H1 (cell line): ENCODE data around the gene TMEM238. TPM values are rescaled to one million over a fixed set of nuclear protein-coding genes. Genes with fewer than 3 reads are reported as not detected.

Experiments used
- CTCF ChIA-PET: fragments of 300-600 bp; sonication (Branson Sonifier 250); formaldehyde crosslinking; loops from one replicate; lab custom pipeline; 2021; ENCODE audit not compliant: partially characterized antibody; lab: Charles Lee
- POLR2A ChIA-PET: fragments of 300-600 bp; sonication (Branson Sonifier 250); formaldehyde crosslinking; loops from one replicate; lab custom pipeline; 2021; ENCODE audit warnings: inconsistent platforms; ENCODE audit not compliant: partially characterized antibody; lab: Charles Lee
- DNase-seq, 2 experiments: peaks; one replicate each; pipeline versions ENCODE4 v3.0.0 to v3.0.0-alpha.2; 2010 to 2022; ENCODE audit warnings: low spot score in 2 of 2, low read depth in 1 of 2, mixed read lengths in 1 of 2
- FAIRE-seq: peaks from 2 replicates; lab custom pipeline; 2011; peaks lifted over from hg19 to GRCh38; lab: Jason Lieb, UNC
- H2AFZ ChIP-seq: 2 replicates; pipeline ENCODE4 v1.8.1; 2012; ENCODE audit warnings: low read length, inconsistent platforms
- H2AK5ac ChIP-seq: 2 replicates; pipeline ENCODE4 v1.6.1; 2013; ENCODE audit warnings: low read depth, low read length
- H2BK120ac ChIP-seq: replicated peaks from 2 replicates; pipeline ENCODE3; 2013; ENCODE audit warnings: low read depth, low read length, inconsistent platforms
- H2BK12ac ChIP-seq: 2 replicates; pipeline ENCODE4 v1.6.1; 2013; ENCODE audit warnings: low read depth, low read length
- H2BK15ac ChIP-seq: 2 replicates; pipeline ENCODE4 v1.6.1; 2013; ENCODE audit warnings: low read length
- H2BK20ac ChIP-seq: 2 replicates; pipeline ENCODE4 v1.6.1; 2013; ENCODE audit warnings: low read length
- H2BK5ac ChIP-seq: 2 replicates; pipeline ENCODE4 v1.6.1; 2013; ENCODE audit warnings: low read depth, low read length
- H3K14ac ChIP-seq: 2 replicates; pipeline ENCODE4 v1.6.1; 2013; ENCODE audit warnings: inconsistent platforms; ENCODE audit not compliant: insufficient read length
- H3K18ac ChIP-seq: 2 replicates; pipeline ENCODE4 v1.6.1; 2013; ENCODE audit warnings: low read length; ENCODE audit errors: extremely low read depth
- H3K23ac ChIP-seq: 2 replicates; pipeline ENCODE4 v1.6.1; 2013; ENCODE audit warnings: inconsistent platforms; ENCODE audit not compliant: insufficient read length
- H3K23me2 ChIP-seq: 2 replicates; pipeline ENCODE4 v1.6.1; 2013; ENCODE audit warnings: low read depth, low read length
- H3K27ac ChIP-seq: 2 replicates; pipeline ENCODE4 v1.6.1; 2011; ENCODE audit warnings: low read depth, low read length, inconsistent platforms
- H3K27me3 ChIP-seq, 4 experiments: replicated peaks in 1 of 4; 1 replicate in 1 of 4; 2 replicates in 3 of 4; pipeline versions ENCODE4 v1.6.1 to v1.8.1; 2011 to 2013; ENCODE audit warnings: low read length in 3 of 4, mild to moderate bottlenecking in 3 of 4, inconsistent platforms in 2 of 4, mixed read lengths in 2 of 4, moderate library complexity in 1 of 4; ENCODE audit not compliant: control insufficient read depth in 3 of 4, insufficient read depth in 3 of 4; ENCODE audit errors: extremely low read depth in 1 of 4
- H3K36me3 ChIP-seq, 4 experiments: 2 replicates each; pipeline versions ENCODE4 v1.6.1 to v1.8.1; 2011 to 2013; ENCODE audit warnings: mild to moderate bottlenecking in 4 of 4, low read length in 3 of 4, moderate library complexity in 2 of 4, control low read depth in 1 of 4, inconsistent platforms in 1 of 4; ENCODE audit not compliant: insufficient read depth in 4 of 4, control insufficient read depth in 2 of 4
- H3K4ac ChIP-seq: replicated peaks from 2 replicates; pipeline ENCODE3; 2013; ENCODE audit warnings: low read length, low read depth, mixed read lengths, inconsistent platforms; ENCODE audit not compliant: insufficient read length
- H3K4me1 ChIP-seq, 4 experiments: replicated peaks in 1 of 4; 1 replicate in 1 of 4; 2 replicates in 3 of 4; pipeline versions ENCODE4 v1.6.1 to v1.8.1; 2011 to 2013; ENCODE audit warnings: low read length in 3 of 4, inconsistent platforms in 2 of 4, mixed read lengths in 1 of 4; ENCODE audit not compliant: insufficient read depth in 4 of 4, control insufficient read depth in 3 of 4
- H3K4me2 ChIP-seq, 2 experiments: 2 replicates each; pipeline versions ENCODE4 v1.6.1 to v1.8.1; 2011 to 2013; ENCODE audit warnings: low read depth in 2 of 2, low read length in 2 of 2, control low read depth in 1 of 2, inconsistent platforms in 1 of 2, mild to moderate bottlenecking in 1 of 2; ENCODE audit not compliant: insufficient read depth in 1 of 2
- H3K4me3 ChIP-seq, 4 experiments: fragments of 200-600, 300-600 bp in 1 of 4; sonication (generic), shearing (Covaris generic), sonication (Bioruptor Twin) in 1 of 4; 2 replicates each; pipeline versions ENCODE4 v1.5.1 to v1.8.1; 2011 to 2016; ENCODE audit warnings: low read length in 4 of 4, low read depth in 3 of 4, control low read depth in 2 of 4, inconsistent platforms in 2 of 4, mild to moderate bottlenecking in 2 of 4, mixed read lengths in 1 of 4, moderate library complexity in 1 of 4; ENCODE audit not compliant: insufficient read depth in 2 of 4; ENCODE audit errors: extremely low read depth in 1 of 4
- H3K56ac ChIP-seq: replicated peaks from 2 replicates; pipeline ENCODE3; 2013; ENCODE audit warnings: low read depth, mild to moderate bottlenecking, mixed read lengths, low read length, inconsistent platforms; ENCODE audit not compliant: insufficient read length
- H3K79me1 ChIP-seq: 2 replicates; pipeline ENCODE4 v1.6.1; 2013; ENCODE audit warnings: low read depth, low read length, control low read depth
- H3K79me2 ChIP-seq, 2 experiments: 2 replicates each; pipeline versions ENCODE4 v1.6.1 to v1.8.1; 2012 to 2013; ENCODE audit warnings: low read length in 2 of 2, mild to moderate bottlenecking in 2 of 2, inconsistent platforms in 1 of 2; ENCODE audit not compliant: insufficient read depth in 2 of 2, control insufficient read depth in 1 of 2
- H3K9ac ChIP-seq, 4 experiments: replicated peaks in 1 of 4; 1 replicate in 1 of 4; 2 replicates in 3 of 4; pipeline versions ENCODE4 v1.6.1 to v1.8.1; 2011 to 2013; ENCODE audit warnings: low read depth in 3 of 4, low read length in 3 of 4, control low read depth in 2 of 4, mild to moderate bottlenecking in 2 of 4, moderate library complexity in 2 of 4, inconsistent platforms in 1 of 4; ENCODE audit errors: extremely low read depth in 1 of 4
- H3K9me3 ChIP-seq, 2 experiments: 2 replicates each; pipeline versions ENCODE4 v1.6.1 to v1.8.1; 2012 to 2013; ENCODE audit warnings: mild to moderate bottlenecking in 2 of 2, moderate library complexity in 2 of 2, control low read depth in 1 of 2, inconsistent platforms in 1 of 2, low read depth in 1 of 2, low read length in 1 of 2, mixed read lengths in 1 of 2; ENCODE audit not compliant: insufficient read depth in 2 of 2
- H4K20me1 ChIP-seq, 2 experiments: replicated peaks in 1 of 2; 2 replicates each; pipeline versions ENCODE3 to v1.8.1; 2011 to 2013; ENCODE audit warnings: inconsistent platforms in 2 of 2, low read length in 2 of 2, mild to moderate bottlenecking in 1 of 2; ENCODE audit not compliant: insufficient read depth in 2 of 2, control insufficient read depth in 1 of 2
- H4K5ac ChIP-seq: 2 replicates; pipeline ENCODE4 v1.6.1; 2013; ENCODE audit warnings: low read length, low read depth, mixed read lengths, inconsistent platforms; ENCODE audit not compliant: insufficient read length
- H4K8ac ChIP-seq: 2 replicates; pipeline ENCODE4 v1.8.0; 2013; ENCODE audit warnings: mild to moderate bottlenecking, moderate library complexity, low read length, inconsistent platforms; ENCODE audit not compliant: insufficient read depth; ENCODE audit errors: extremely low read depth
- H4K91ac ChIP-seq: replicated peaks from 2 replicates; pipeline ENCODE3; 2013; ENCODE audit warnings: low read length, mixed read lengths, inconsistent platforms; ENCODE audit not compliant: insufficient read length
- SIN3A ChIP-seq, 2 experiments: IDR thresholded peaks in 1 of 2; conservative IDR thresholded peaks in 1 of 2; 2 replicates each; pipeline ENCODE4 v1.6.1; 2011 to 2012; ENCODE audit warnings: low read length in 2 of 2, improper control_type of control experiment in 1 of 2, low read depth in 1 of 2, mild to moderate bottlenecking in 1 of 2
- SIRT6 ChIP-seq: IDR thresholded peaks from one replicate; pipeline ENCODE4 v1.7.1; 2012; ENCODE audit warnings: low read length, inconsistent platforms
- WGBS, 2 experiments: shearing (Covaris generic) in 1 of 2; methylation state at CpG; one replicate each; pipeline versions ENCODE4 v1.1.6 to v1.1.7; 2013 to 2015; ENCODE audit warnings: low lambda C conversion rate in 2 of 2, mixed read lengths in 2 of 2, inconsistent platforms in 1 of 2, low coverage in 1 of 2, missing lambda C conversion rate in 1 of 2; ENCODE audit not compliant: insufficient replicate concordance in 2 of 2, insufficient coverage in 1 of 2, insufficient read length in 1 of 2; ENCODE audit errors: extremely low coverage in 1 of 2, missing lambda C conversion rate in 1 of 2; 5-methylcytosine and 5-hydroxymethylcytosine counted together
- polyA plus RNA-seq, 7 experiments: library from polyadenylated mRNA; depleted of rRNA in 3 of 7; stranded (reverse) in 5 of 7; unstranded in 2 of 7; fragments of >200 nt in 5 of 7; fragments of 200-250 nt in 2 of 7; gene quantifications; 1 replicate in 5 of 7; 2 replicates in 1 of 7; 4 replicates in 1 of 7; pipeline versions ENCODE4 v1.2.1 to v1.2.3, GENCODE V29; 2011 to 2013; ENCODE audit warnings: missing spikeins in 2 of 7, mixed read lengths in 2 of 7
- total RNA-seq: library from RNA; stranded (reverse); fragmentation: NEBNext Ultra II Directional; extraction: Animal tissue kit (Norgen Biotek cat#: 25700); gene quantifications from 2 replicates; pipeline ENCODE4 v1.2.1, GENCODE V29; 2021

TMEM238 gene
- total and polyA plus RNA-seq, 2 of the 8 experiments (the other 6 are each of a cell fraction or from before 2014, with no cell fraction given) = 0.53 to 3.8 TPM

DNA sequence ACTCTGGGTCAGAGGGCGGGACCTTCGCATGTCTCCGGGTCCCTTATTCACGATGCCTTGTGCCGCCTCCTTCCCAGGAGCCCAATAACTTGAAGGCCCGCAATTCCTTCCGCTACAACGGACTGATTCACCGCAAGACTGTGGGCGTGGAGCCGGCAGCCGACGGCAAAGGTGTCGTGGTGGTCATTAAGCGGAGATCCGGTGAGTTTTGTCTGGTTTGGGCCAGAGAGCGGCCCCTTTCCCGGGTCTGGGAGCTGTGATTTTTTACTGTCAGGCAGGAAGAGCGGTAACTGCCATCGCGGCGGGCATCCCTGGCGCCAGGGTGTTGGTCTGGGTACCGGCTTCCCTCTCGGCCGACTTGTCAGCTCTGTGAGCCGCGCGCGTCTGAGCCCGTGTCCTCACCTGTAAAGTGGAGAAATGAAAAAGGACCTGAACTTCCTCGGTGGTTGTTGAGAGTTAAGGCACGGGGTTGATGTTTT lies 2.4 kb upstream of the TMEM238 start:
- H3K79me2 ChIP-seq = peaks cover 17 to 27% of the 10 kb centered on the region in 2 experiments; a peak in 3 of 4 replicates
- H4K91ac ChIP-seq = peak overlapping the region; percentile 25
- H4K20me1 ChIP-seq = peaks cover 25 to 50% of the 10 kb centered on the region in 2 experiments
- H3K4me3 ChIP-seq = peak overlapping the region; percentile 89 to 97 (median 94)
- peak overlapping the region; percentile 37 for H4K5ac ChIP-seq
- H2AK5ac ChIP-seq = no peak overlapping the region
- H3K18ac ChIP-seq = no peak overlapping the region
- no peak overlapping the region for H3K4ac ChIP-seq
- peak overlapping the region; percentile 85 for H2BK5ac ChIP-seq
- FAIRE-seq (no peak), DNase-seq (no peak)
- H3K27me3 ChIP-seq = peaks cover 0 to 6% (median 3%) of the 10 kb centered on the region in 4 experiments; a peak in 3 of 7 replicates
- H3K36me3 ChIP-seq = peaks cover 23 to 35% (median 26%) of the 10 kb centered on the region in 4 experiments
- H2BK20ac ChIP-seq = no peak overlapping the region
- peak overlapping the region; percentile 87 to 95 for H3K4me2 ChIP-seq
- no peak overlapping the region for H2BK120ac ChIP-seq
- H3K9me3 ChIP-seq = no peaks in the 10 kb centered on the region
- no peak overlapping the region for H3K14ac ChIP-seq
- peak overlapping the region; percentile 35 for H3K56ac ChIP-seq
- H3K79me1 ChIP-seq = peaks cover 33% of the 10 kb centered on the region
- peaks cover 0 to 50% (median 40%) of the 10 kb centered on the region in 4 experiments; a peak in 6 of 7 replicates for H3K4me1 ChIP-seq
- no peak overlapping the region for H4K8ac ChIP-seq
- H2AFZ ChIP-seq = no peak overlapping the region
- peak overlapping the region; percentile 65 to 92 (median 77) for H3K9ac ChIP-seq
- no peak overlapping the region for H3K27ac ChIP-seq
- TF ChIP-seq SIN3A (conservative IDR thresholded peaks at IDR 0.05 in 1 of 2, IDR thresholded peaks at IDR 0.05 in 1 of 2; ENCODE audit: low read depth in 1 of 2, low read length in 2 of 2) (0 out of 4 replicates have a peak, but pooled peaks of 1 of the 2 experiments have one; percentile 37), SIRT6 (no peak)
- 12% methylated on average over 33 of the region's 33 CpGs; no CpG with 5 or more reads in 1 of the 2 experiments for WGBS, 2 experiments
- no peak overlapping the region for H2BK12ac ChIP-seq
- ChIA-PET POLR2A (interaction anchor here (0.7 to 26.7 kb wide), 18 partner anchors 10 to 268 kb away, joined by 3 to 874 read pairs (median 4); partner anchors contain the start of genes HSPBP1, IL11, KMT5C and TMEM190), CTCF (interaction anchor here (0.9 to 6.1 kb wide), 4 partner anchors 16 to 84 kb away, joined by 3 to 39 read pairs (median 8); no protein-coding TSS in a partner anchor)
- no peak overlapping the region for H2BK15ac ChIP-seq
- no peak overlapping the region for H3K23ac ChIP-seq
- peaks cover 30% of the 10 kb centered on the region for H3K23me2 ChIP-seq
